ENCODE measurements around the gene GASK1A. TPM values are rescaled to one million over a fixed set of nuclear protein-coding genes. Genes with fewer than 3 reads are reported as not detected.
"Not testable (repeated sequence)": the region's sequence is repeated elsewhere in the genome, so short reads cannot be mapped to it uniquely, and the experiment has no call there.

The GASK1A gene
- polyA plus RNA-seq, 1 experiment, result 0.43 TPM

DNA sequence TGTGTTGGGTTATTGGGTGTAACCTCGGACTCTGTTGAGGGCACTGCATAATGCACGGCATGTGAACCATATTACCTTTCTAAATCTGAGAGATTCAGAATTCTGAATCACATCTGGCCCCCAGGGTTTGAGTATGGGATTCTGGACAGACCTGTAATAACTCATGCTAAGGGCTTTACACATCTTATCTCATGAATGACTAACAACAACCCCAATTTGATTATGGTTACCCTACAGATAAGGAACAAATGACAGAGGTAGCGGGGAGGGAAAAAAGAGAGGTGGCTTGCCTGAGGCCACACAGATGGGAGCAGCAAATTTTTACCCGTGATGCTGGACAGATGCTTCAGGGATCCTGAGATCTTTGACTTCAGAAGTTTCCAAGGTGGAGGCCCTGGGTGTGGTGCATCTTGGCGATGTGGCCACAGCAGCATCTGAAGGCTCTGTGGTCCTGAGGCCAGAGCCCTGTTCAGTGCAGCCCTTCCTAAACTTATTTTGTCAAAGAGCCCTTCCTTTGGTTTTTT is 83.0 kb downstream of the GASK1A start:
- Histone ChIP-seq H3K27me3 (ENCODE audit: control insufficient read depth, insufficient read depth, low read length) (no peaks in the 10 kb centered on the region), H3K27ac (ENCODE audit: low read depth, low read length) (no peak overlapping the region), H3K9me3 (ENCODE audit: control insufficient read depth, insufficient read depth, low read length) (no peaks in the 10 kb centered on the region), H3K4me3 (ENCODE audit: low read depth, low read length) (no peak overlapping the region)
- DNase-seq (ENCODE audit: low read depth, low spot score), result no peak
- CTCF ChIA-PET, result no interaction called here
- POLR2A ChIA-PET, result no interaction called here
- TF ChIP-seq, protein P1, sequence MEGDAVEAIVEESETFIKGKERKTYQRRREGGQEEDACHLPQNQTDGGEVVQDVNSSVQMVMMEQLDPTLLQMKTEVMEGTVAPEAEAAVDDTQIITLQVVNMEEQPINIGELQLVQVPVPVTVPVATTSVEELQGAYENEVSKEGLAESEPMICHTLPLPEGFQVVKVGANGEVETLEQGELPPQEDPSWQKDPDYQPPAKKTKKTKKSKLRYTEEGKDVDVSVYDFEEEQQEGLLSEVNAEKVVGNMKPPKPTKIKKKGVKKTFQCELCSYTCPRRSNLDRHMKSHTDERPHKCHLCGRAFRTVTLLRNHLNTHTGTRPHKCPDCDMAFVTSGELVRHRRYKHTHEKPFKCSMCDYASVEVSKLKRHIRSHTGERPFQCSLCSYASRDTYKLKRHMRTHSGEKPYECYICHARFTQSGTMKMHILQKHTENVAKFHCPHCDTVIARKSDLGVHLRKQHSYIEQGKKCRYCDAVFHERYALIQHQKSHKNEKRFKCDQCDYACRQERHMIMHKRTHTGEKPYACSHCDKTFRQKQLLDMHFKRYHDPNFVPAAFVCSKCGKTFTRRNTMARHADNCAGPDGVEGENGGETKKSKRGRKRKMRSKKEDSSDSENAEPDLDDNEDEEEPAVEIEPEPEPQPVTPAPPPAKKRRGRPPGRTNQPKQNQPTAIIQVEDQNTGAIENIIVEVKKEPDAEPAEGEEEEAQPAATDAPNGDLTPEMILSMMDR (IDR thresholded peaks at IDR 0.05; ENCODE audit: low read depth, low read length), result no peak

- H3K27me3 ChIP-seq (ENCODE audit: control insufficient read depth, insufficient read depth, low read length), result no peaks in the 10 kb centered on the region
- no peaks in the 10 kb centered on the region for H3K9me3 ChIP-seq (ENCODE audit: control insufficient read depth, insufficient read depth, low read length)
- H3K4me3 ChIP-seq (ENCODE audit: low read depth, low read length), result no peak overlapping the region
- TF ChIP-seq, protein P1 (IDR thresholded peaks at IDR 0.05; ENCODE audit: low read depth, low read length), result no peak
- DNase-seq (ENCODE audit: low read depth, low spot score), result no peak
- ChIA-PET POLR2A (no interaction called here), CTCF (no interaction called here)
- no peak overlapping the region for H3K27ac ChIP-seq (ENCODE audit: low read depth, low read length)
These were observed 83.5 kb downstream of the GASK1A start for GRCh38 chr3:43062564-43063040.

DNA sequence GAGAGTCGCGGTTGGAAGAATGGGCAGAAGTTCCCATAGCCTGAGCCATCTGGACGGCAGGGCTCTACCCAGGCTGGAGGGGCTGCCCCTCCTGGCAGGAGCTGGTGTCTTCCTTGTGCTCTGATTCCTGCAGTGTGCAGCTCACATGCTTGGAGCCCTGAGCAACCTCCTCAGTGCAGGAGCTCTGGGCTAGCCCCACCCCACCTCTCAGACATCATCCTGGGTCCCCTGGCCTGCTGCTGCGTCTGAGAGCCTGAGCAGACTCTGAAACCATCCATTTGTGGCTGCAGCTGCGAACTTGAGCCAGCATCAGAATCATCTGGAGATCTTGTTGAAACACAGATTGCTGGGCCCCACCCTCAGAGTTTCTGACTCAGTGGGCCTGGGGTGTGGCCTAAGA is 84.0 kb downstream of the GASK1A start:
- DNase-seq (ENCODE audit: low read depth, low spot score), result no peak
- H3K27ac ChIP-seq (ENCODE audit: low read depth, low read length), result no peak overlapping the region
- ChIA-PET CTCF (no interaction called here), POLR2A (no interaction called here)
- H3K4me3 ChIP-seq (ENCODE audit: low read depth, low read length), result no peak overlapping the region
- no peaks in the 10 kb centered on the region for H3K27me3 ChIP-seq (ENCODE audit: control insufficient read depth, insufficient read depth, low read length)
- no peaks in the 10 kb centered on the region for H3K9me3 ChIP-seq (ENCODE audit: control insufficient read depth, insufficient read depth, low read length)
- TF ChIP-seq, protein P1 (IDR thresholded peaks at IDR 0.05; ENCODE audit: low read depth, low read length), result no peak

DNA sequence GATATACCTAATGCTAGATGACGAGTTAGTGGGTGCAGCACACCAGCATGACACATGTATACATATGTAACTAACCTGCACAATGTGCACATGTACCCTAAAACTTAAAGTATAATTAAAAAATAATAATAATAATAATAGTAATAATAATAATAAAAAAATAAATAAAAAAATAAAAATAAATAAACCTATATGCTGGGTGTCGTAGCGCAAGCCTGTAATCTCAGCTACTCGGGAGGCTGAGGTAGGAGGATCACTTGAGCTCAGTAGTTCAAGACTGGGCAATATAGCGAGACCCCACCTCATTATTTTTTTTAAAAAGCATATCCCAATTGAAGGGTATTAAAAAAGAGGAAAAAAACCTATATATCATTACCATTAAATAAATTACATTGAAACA is 91.6 kb downstream of the GASK1A start:
- H3K9me3 ChIP-seq (ENCODE audit: control insufficient read depth, insufficient read depth, low read length); POLR2A ChIA-PET; H3K27ac ChIP-seq (ENCODE audit: low read depth, low read length); H3K27me3 ChIP-seq (ENCODE audit: control insufficient read depth, insufficient read depth, low read length); DNase-seq (ENCODE audit: low read depth, low spot score); H3K4me3 ChIP-seq (ENCODE audit: low read depth, low read length): not testable (repeated sequence)
- CTCF ChIA-PET, result interaction anchor here (1.7 to 2.6 kb wide), 2 partner anchors 12 to 109 kb away, joined by 5 to 9 read pairs; no protein-coding TSS in a partner anchor

DNA sequence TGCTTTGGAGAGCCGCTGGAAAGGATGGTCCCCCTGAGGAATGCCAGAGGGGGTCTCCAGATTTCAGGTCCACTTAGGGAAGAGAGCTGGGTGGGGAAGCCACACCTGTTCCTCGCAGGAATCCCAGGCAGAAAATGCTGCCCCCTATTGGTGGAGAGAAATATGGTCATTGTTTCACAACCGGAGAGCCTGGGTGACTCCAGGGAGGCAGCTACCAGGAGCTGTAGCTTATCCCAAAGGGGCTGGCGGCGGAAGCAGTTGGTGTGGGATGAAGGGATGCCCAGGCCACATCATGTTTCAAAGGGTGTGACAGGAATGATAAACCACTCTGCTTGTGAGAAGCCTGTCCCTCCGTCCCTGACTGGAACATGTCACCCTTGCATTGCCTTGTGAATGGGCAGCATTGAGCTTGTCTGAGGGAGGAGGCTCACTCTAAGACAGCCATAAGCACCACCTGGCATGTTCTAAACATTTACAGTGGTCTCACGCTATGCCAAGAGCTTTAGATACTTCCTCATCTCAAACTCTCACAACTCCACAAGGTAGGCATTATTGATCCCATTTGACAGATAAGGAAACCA is 92.3 kb downstream of the GASK1A start:
- no peak for DNase-seq (ENCODE audit: low read depth, low spot score)
- TF ChIP-seq, protein P1 (IDR thresholded peaks at IDR 0.05; ENCODE audit: low read depth, low read length), result peak; percentile 42

More for the DNA sequence above, 92.3 kb downstream of the GASK1A start:
- CTCF ChIA-PET, result interaction anchor here (0.7 to 2.6 kb wide), 4 partner anchors 13 to 292 kb away, joined by 3 to 9 read pairs (median 4); no protein-coding TSS in a partner anchor
- no peaks in the 10 kb centered on the region for H3K9me3 ChIP-seq (ENCODE audit: control insufficient read depth, insufficient read depth, low read length)
- H3K4me3 ChIP-seq (ENCODE audit: low read depth, low read length), result no peak overlapping the region
- no peak overlapping the region for H3K27ac ChIP-seq (ENCODE audit: low read depth, low read length)
- POLR2A ChIA-PET, result no interaction called here
- H3K27me3 ChIP-seq (ENCODE audit: control insufficient read depth, insufficient read depth, low read length), result no peaks in the 10 kb centered on the region
